ENCODE results near the gene SPIRE2.
"Not testable (repeated sequence)": the region's sequence is repeated elsewhere in the genome, so short reads cannot be mapped to it uniquely, and the experiment has no call there.

SPIRE2 gene

DNA sequence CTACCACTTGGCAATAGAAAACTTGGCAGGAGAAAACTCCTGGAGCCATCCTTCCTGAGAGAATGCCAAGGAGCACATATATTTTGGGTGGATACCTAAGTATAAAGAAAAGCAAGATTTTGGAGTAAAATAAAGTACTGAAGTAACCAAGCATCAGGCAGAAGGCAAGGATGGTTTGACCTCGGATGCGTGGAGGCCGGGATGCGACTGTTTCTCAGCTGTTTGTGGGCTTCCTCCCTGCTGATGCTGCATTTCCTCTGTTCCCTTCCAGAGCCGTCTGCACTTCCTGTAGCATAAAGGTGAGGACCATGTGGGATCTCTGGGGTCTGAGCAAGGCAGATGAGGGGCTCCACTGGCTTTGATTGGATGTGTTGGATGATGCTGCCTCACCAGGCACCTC is 39.6 kb downstream of the SPIRE2 start:
- no peak for DNase-seq

DNA sequence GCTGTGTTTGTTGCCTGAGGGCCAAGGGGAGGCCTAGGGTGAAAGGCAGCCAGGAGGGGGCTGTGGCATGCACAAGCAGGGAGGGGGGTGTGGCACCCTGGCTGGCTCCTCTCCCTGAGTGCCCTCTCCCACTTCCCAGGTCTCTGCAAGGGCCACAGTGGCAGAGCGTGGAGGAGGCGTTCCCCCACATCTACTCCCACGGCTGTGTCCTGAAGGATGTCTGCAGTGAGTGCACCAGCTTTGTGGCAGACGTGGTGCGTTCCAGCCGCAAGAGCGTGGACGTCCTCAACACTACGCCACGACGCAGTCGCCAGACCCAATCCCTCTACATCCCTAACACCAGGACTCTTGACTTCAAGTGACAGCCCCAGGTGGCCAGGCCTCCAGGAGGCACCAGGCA is 41.6 kb downstream of the SPIRE2 start:
- DNase-seq, result no peak

DNA sequence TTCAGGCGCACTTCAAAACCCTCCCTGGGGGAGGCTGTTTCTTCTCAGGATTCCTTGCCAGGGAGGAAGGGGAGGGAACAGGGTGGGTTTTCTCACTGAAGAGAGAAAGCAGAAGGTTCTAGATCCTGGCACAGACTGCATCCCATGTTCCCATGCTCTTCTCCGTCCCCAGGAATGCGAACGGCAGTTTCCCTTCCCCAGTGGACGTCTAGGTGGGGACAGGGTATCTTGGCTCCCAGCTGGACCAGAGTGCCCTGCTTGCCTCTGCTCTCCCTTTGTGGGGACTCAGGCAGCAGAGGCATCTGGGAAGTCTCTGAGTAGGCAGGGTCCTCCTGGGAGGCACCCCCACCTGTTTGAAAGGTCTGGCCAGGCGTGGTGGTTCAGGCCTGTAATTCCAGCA is 42.2 kb downstream of the SPIRE2 start:
- no peak for DNase-seq

DNA sequence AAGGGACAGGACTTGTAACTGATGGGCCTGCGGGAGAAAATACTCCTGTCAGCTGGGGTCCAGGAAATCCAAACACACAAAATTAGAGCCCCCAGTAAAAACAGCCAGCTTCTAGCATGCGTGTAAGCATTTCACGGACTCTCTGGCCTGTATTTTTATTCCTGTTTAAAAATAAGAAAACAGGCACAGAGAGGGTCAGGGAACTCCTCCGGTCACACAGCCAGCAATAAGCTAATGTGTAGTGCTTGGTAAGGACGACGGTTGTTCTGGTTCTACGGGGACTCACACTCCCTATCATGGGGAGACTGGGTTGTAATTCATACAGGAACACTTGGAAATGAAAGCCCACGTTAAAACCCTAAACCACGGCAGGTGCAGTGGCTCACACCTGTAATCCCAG is 43.6 kb downstream of the SPIRE2 start:
- no peak for DNase-seq

DNA sequence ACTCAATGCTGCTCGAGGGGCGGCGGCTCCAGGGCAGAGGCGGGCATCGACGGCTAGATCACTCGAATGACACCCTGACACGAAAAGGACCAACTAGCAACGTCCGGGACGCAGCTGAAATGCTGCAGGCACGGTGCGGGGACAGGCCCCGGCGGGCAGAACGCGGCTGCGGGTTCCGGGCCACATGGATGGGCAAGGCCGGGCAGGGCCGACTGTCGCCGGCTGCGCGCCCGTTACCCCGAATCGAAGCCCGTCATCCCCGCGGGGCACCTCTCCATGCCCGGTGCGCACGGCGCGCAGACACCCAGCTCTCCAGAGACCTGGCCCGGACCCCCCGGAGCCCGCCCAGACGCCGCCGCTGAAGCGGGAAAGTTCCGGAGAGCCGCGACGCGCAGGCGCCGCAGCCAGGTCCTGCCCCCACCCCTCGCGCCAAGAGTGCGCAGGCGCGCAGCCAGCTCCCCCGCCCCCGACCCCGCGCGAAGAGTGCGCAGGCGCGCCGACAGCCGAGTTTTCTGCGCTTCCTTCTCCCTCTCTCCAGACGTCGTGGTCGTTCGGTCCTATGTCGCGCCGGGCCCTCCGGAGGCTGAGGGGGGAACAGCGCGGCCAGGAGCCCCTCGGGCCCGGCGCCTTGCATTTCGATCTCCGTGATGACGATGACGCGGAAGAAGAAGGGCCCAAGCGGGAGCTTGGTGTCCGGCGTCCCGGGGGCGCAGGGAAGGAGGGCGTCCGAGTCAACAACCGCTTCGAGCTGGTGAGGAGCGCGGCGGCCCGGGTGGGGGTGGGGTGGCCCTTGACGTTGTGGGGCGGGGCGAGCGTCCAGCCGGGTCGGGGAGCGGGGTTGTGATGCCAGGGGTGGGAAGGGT is 45.1 kb downstream of the SPIRE2 start, which contains the start of gene TCF25:
TCF25 (plus strand) TSS at position 484 of the 863 bp plus-strand sequence; CDS start at position 560, 76 bp downstream.
- peak; percentile 82 for DNase-seq

DNA sequence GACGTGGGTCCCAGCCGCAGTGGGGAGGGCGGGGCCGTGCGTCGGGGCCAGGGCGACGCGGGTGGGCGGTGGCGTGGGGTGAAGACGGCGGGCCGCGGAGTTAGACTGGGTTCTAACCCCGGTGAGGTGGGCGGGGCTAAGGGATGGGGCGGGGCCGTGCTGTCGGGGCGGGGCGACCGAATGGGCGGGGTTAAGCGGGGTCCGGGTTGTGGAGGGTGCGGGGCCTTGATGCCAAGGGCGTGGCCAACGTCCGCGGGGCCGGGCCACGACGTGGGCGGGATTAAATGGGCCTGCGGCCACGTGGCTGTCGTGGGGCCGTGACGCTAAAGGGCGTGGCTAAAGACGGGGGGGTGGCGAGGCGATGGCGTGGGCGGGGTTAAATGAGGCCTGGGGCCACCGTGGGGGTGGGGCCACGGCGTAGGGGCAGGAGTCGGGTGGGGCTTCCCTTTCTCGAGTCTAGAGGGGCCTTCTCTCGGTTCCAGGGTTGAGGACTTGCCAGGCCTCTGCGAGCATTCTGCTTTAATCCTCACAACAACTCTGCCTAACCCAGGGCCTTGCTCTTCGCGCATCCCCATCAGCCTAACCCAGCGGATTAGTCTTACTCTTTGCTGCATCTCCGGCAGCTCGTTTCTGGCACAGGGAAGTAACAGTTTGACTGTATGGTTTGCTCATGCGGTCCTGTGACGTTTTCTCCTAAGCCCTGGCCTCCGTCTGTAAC is 45.9 kb downstream of the SPIRE2 start:
- DNase-seq, result peak; percentile 97

DNA sequence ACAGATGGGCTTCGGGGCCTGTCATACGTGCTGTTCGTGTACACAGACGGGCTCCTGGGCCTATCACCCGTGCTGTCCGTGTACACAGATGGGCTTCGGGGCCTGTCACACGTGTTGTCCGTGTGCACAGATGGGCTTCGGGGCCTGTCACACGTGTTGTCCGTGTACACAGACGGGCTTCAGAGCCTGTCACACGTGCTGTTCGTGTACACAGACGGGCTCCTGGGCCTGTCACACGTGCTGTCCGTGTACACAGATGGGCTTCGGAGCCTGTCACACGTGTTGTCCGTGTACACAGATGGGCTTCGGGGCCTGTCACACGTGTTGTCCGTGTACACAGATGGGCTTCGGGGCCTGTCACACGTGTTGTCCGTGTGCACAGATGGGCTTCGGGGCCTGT is 50.8 kb downstream of the SPIRE2 start:
- DNase-seq, result not testable (repeated sequence)

DNA sequence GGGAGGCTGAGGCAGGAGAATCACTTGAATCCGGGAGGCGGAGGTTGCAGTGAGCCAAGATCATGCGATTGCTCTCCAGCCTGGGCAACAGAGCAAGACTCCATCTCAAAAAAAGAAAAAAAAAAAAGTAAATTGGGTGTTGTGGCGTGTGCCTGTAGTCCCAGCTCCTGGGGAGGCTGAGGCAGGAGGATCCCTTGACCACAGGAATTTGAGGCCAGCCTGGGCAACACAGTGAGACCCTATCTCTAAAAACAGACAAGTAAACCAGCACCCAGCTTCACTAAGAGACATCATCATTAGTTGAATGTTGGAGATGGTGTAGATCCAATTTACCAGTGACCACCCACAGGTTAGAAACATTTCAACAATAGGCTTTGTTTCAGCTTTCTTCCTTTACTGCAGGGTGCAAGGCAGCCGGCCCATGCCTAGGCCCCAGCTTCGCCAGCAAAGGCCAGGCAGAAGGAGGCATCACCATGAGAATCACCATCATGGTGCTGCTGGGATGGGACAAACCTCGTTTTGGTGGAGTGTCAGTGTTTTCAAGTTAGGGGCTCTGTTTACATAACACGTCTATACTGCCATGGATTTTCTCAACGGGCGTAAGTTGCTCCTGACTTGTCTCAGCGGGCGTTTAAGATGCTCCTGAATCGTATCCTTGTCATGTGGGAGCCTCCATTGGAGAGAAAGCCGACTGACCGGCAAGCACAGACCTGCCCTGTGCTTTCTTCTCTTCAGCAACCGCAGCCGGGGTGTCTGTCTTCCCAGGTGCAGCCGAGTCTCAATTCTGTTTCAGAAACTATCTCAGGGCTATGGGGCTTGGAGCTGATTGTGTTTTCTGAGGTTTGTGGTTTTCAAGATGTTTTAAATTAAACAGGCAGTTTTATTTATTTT is 52.4 kb downstream of the SPIRE2 start:
- DNase-seq, result no peak

DNA sequence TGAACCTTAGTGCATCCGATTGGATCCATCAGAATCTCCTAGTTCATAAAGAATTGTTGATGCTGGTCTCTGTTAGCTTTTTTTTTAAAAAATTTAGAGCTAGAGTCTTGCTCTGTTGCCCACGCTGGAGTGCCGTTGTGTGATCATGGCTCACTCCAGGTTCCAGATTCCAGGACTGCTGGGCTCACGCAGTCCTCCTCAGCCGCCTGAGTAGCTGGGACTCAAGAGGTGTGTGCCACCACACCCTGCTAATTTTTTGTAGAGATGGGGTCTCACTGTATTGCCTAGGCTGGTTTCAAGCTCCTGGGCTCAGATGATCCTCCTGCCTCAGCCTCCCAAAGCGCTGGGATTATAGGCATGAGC is 53.1 kb downstream of the SPIRE2 start:
- no peak for DNase-seq

DNA sequence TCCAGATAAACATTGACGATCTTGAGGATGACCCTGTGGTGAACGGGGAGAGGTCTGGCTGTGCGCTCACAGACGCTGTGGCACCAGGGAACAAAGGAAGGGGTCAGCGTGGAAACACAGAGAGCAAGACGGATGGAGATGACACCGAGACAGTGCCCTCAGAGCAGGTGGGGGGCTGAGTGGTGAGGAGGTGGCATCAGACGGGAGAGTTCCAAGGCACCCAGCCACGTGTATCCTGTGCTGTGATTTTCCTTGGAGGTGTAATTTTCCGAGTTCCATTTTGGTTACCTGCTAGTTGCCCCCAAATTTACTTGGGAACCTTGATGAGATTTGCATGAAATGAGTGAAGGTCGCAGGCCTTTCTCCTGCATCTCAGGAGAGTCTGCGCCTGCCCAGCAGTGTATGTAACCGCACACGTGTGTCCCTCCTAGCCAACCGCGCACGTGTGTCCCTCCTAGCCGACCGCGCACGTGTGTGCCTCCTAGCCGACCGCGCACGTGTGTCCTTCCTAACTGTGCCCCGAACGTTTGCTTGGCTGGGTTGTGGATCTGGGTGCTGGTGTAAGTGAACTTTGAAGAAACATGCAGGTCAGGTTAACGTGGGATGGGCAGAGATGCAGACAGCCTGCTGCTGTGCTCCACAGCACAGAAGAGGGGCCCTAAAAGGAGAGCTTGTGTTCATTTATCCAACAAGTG is 55.2 kb downstream of the SPIRE2 start:
- no peak for DNase-seq

DNA sequence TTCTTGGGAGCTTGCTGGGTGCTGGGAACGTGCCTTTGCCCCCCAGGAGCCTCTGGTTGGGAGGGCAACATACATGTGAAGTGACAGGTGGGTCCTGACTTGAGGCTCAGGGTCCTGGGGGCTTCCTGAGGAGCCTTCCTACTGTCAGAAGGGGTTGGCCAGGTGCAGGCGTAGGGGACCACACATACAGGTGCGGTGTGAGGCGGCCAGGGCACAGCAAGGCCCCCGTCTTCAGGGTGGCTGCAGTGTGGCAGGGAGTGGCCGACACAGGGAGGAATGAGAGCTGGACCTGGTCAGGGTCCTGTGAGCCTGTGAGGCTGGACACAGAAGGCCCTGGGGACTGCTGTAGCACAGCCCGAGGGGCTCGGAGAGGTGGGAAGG is 55.8 kb downstream of the SPIRE2 start:
- DNase-seq, result no peak

DNA sequence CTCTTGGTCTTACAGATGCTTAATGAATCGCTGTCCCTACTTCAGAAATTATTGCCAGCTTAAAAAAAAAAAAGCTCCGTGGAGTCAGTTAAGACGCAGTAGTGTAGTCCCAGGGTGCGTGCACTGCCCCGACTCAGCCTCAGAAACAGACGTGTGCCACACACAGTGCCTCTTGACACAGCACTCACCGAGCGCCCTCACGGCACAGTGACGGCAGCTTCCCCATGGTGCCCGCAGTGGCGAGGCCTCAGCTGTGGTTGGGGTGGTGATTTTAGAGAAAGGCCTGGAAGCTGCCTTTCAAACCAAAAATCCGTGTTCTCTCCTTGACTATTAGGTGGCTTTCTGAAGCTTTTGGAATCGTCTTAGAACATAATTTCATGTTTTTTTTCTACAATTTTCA is 59.0 kb downstream of the SPIRE2 start:
- DNase-seq, result no peak

DNA sequence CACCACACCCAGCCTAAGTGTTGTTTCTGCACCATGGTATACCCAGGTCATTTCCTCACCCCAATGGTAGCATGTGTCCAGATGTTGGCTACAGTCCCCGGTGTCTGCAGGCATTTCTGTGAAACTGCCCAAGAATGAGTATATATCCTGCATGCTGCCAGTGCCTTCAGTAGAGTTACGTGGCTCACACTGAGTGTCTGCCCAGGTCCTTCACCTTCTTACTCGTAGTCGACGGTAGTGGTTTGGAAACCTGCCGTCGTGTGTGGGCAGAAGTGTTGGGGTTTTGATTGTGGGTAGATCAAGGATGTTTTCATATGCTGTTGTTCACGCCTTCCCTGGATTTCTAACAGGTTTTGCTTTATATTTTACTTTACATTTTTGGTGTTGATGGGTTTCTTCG is 61.9 kb downstream of the SPIRE2 start:
- DNase-seq, result no peak

DNA sequence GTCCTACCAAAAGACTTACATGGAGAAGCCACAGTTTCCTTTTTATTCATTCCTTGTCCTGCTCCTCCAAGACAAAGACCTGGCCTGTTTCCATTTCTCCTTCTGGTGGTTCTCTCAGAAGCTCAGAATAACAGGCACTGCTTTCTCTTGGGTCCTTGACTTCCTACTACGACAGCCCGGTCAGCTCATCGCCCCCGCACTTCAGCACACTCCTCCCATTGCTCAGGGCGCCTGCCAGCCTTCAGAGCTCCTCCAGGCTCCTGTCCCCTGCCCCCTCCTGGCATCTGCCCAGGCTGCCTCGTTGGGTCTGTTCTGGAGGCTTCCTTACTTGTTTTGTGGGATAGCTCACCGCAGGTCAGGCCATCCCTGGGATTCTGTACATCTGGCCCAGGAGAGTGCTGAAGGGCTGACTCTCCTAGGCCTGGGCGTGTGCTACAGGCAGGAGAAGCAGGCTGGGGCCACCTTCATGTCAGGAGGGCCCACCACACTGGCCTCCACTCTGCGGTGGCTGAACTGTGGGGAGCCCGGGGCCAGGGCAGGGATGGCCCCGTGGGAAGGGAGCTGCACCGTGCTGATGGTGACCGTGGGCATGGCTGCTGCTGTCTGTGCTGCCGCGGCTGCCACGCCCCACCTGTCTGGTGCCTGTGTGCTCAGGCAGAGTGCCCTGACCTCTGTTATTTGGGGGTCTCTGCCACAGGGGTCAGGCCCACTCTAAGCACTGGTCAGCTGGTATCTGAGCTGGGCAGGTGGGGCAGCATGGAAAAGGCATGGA is 62.8 kb downstream of the SPIRE2 start:
- DNase-seq, result no peak

DNA sequence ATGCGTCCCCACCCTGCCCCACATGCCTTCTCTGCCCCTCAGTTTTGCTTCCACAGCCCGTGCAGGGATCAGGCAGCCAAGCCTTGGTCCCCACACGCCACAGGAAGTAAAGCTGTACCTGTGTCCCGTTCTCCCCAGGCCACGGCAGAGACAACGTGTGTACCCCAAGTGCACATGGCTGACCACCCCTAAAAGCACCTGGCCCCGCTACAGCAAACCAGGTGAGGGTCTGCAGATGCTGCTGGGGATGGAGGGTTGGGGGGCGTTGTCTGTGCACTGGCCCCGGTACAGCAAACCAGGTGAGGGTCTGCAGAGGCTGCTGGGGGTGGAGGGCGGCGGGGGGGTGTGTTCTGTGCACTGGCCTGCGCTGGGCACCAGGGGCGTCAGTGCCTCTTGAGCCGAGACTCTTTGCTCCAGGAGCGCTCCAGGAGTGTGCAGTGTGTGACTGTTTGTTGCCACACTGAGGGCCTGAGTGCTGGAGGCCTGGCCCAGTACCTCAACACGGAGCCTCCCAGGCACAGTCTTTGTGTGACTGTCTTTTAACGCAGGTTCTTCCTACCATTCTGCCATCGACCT is 63.9 kb downstream of the SPIRE2 start:
- DNase-seq, result no peak

DNA sequence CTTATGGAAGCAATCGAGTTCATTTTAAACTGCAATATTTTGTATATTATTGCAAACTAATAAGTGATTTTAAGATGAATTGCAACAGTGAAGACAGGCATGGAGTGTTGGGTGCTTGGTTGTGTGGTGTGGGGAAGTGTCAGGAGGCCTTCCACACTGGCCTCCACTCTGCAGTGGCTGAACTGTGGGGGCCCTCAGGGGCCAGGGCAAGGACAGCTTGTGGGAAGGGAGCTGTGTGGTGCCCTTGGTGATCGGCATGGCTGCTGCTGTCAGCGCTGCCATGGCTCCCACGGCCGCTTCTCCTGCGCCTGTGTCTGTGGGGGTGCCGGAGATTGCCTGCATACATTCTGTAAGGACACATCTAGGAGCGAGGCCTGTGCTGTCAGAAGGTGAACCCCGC is 64.4 kb downstream of the SPIRE2 start:
- no peak for DNase-seq

DNA sequence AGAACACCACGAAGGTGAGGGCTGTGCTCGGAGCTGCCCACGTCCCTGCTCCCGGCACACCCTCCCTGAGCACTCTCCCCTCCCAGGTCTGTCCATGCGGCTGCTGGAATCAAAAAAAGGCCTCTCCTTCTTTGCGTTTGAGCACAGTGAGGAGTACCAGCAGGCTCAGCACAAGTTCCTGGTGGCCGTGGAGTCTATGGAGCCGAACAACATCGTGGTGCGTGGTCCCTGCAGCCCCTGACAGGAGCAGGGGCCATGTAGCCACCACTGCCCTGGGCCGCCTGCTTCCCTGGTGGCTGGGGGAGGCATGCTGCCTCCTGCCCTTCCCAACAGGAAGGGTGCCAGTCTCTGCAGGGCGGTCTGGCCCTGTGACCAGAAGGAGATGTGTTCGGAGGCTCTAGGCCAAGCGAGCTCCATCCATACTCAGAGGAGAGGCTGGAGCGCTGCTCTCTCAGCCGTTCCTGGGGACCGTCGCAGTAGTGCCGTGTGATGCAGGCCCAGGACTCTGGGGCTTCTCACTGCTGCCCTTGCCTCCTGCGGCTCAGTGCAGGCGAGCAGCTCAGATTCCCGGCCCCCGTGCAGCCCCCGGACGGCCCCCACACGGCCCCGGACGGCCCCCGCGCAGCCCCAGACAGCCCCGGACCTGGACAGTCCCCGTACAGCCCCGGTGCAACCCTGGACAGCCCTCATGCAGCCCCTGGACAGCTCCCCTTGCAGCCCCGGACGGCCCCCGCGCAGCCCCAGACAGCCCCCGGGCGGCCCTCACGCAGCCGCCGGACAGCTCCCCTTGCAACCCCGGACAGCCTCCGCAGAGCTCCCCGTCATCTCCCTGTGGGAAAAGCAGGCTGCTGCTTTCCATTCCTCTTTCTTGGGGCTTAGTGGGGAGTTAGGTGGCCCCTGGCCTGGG is 65.6 kb downstream of the SPIRE2 start:
- no peak for DNase-seq

DNA sequence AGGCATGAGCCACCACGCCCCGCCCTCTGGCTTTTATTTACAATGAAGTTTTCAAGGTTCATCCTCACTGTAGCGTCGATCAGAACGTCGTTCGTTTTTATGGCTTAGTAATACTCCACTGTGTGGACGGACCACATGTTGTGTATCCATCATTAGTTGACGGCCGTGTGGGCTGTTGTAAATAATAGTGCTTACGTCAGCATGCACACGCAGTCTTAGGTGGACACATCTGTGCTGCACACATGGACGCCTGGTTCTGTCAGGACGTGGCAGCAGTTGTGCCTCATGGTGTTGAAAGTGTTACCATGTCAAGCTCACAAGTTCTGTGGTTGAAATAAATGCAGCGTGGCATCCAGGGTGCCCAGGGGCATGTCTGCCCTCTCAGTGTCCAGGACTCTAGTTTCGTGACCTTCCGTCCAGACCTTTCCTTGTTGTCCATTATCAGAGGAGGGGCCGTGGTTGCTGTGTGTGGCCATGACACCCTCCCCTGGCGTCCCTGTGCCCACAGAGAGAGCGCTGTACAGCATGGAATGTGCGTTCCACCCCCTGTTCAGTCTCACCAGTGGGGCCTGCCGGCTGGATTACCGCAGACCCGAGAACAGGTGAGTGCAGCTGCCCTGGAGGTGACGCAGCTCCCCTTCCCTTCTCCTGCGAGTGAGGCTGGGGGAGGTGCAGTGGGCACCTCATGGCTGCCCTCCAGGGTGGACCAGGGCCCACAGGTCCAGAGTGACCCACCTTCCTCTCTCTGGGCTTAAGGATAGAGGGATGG is 67.4 kb downstream of the SPIRE2 start:
- no peak for DNase-seq

DNA sequence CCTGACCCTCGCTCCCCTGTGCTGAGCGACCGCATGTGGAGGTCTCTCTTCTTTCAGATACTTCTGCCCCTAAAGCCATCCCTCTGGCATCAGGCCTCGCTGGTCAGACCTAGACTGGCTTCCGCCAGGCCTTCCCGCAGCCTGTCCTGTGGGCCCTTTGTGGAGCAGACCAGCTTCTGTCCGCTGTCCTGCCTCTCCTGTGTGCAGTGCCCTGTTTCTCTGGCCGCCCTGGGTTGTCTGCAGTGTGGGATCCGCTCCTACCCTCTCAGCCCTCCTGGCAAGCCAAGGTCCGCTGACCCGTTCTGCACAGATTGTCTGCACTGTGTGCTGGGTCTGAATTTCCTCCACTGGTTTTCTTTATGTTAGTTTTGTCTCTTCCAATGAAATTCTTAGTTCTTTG is 68.9 kb downstream of the SPIRE2 start:
- DNase-seq, result no peak

All from activated CD4-positive, CD25-positive, alpha-beta regulatory T cell treated with anti-CD3 and anti-CD28 coated beads, Interleukin-2, amount 50 U/mL, for 72 hours (primary cell).